CD1c-positive myeloid dendritic cell (primary cell): ENCODE results near the gene WDR70.

Source experiments
- DNase-seq: peaks from one replicate; pipeline ENCODE4 v3.0.0-alpha.2; 2016; ENCODE audit errors: extremely low spot score

WDR70 gene

GRCh38 chr5:37801521-37801920 is 422.4 kb downstream of the WDR70 start:
- no peak for DNase-seq
